Measurements from ENCODE around the gene KANSL1L.

Gene KANSL1L

GRCh38 chr2:210046851-210047500 is 124.2 kb downstream of the KANSL1L start:
- no peak for DNase-seq (ENCODE audit: low read depth)
- no peak for TF ChIP-seq CTCF (conservative IDR thresholded peaks at IDR 0.05; ENCODE audit: low read length)
- H3K4me3 ChIP-seq (ENCODE audit: low read length), result no peak overlapping the region

GRCh38 chr2:210038078-210038477 is 133.1 kb downstream of the KANSL1L start:
- no peak for DNase-seq (ENCODE audit: low read depth)

GRCh38 chr2:210035679-210036078 is 135.5 kb downstream of the KANSL1L start:
- TF ChIP-seq CTCF (conservative IDR thresholded peaks at IDR 0.05; ENCODE audit: low read length), result no peak
- H3K4me3 ChIP-seq (ENCODE audit: low read length), result no peak overlapping the region
- DNase-seq (ENCODE audit: low read depth), result no peak

More at GRCh38 chr2:210038078-210038477, 133.1 kb downstream of the KANSL1L start:
- no peak overlapping the region for H3K4me3 ChIP-seq (ENCODE audit: low read length)
- no peak for TF ChIP-seq CTCF (conservative IDR thresholded peaks at IDR 0.05; ENCODE audit: low read length)

GRCh38 chr2:210034087-210034683 is 137.0 kb downstream of the KANSL1L start:
- no peak overlapping the region for H3K4me3 ChIP-seq (ENCODE audit: low read length)
- DNase-seq (ENCODE audit: low read depth), result no peak
- no peak for TF ChIP-seq CTCF (conservative IDR thresholded peaks at IDR 0.05; ENCODE audit: low read length)

GRCh38 chr2:210028178-210028577 is 143.0 kb downstream of the KANSL1L start:
- TF ChIP-seq CTCF (conservative IDR thresholded peaks at IDR 0.05; ENCODE audit: low read length), result no peak
- no peak for DNase-seq (ENCODE audit: low read depth)
- no peak overlapping the region for H3K4me3 ChIP-seq (ENCODE audit: low read length)

- H3K4me3 ChIP-seq (ENCODE audit: low read length), result no peak overlapping the region
- DNase-seq (ENCODE audit: low read depth), result no peak
- no peak for TF ChIP-seq CTCF (conservative IDR thresholded peaks at IDR 0.05; ENCODE audit: low read length)
Measured at GRCh38 chr2:210027608-210028007, 143.6 kb downstream of the KANSL1L start.

- TF ChIP-seq CTCF (conservative IDR thresholded peaks at IDR 0.05; ENCODE audit: low read length), result no peak
- no peak overlapping the region for H3K4me3 ChIP-seq (ENCODE audit: low read length)
- DNase-seq (ENCODE audit: low read depth), result no peak
Measured at GRCh38 chr2:210022824-210023223, 148.4 kb downstream of the KANSL1L start.
